Measurements from ENCODE around the gene MRPS14.

MRPS14 gene

DNA sequence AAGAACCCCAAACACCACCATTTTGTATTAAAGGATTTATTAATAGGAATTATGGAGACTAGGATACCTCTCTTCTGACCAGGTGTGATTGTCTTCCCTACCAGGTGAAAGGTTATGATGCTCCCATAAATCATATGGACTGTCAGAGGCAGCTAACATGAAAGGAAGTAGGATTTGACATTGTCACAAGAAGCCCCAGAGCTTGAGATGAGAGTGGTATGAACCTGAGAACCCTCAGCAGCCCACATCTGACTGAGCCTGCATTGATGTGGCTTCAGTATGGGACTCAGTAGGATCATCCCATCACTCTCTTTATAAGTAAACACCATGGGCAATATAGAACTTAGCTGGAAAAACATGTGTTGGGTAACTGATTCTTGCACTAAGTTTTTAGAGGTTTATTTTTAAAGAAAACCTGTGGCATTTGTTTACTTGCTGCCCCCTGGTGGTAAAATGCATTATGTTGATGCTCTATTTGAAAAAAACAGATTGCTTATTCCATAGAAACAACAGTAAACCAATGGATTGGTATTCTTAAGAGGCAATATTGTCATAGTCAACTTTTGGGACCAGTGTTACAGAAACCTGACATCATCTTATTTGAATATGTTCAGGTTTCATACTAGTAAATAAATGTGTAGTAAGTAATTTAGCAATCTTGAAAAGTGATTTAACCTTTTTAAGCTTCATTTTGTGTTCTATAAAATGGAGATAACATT lies 40.1 kb downstream of the MRPS14 start:
- DNase-seq = peak; percentile 40

GRCh38 chr1:174976436-174977108 lies 46.7 kb downstream of the MRPS14 start:
- DNase-seq = peak; percentile 44

DNA sequence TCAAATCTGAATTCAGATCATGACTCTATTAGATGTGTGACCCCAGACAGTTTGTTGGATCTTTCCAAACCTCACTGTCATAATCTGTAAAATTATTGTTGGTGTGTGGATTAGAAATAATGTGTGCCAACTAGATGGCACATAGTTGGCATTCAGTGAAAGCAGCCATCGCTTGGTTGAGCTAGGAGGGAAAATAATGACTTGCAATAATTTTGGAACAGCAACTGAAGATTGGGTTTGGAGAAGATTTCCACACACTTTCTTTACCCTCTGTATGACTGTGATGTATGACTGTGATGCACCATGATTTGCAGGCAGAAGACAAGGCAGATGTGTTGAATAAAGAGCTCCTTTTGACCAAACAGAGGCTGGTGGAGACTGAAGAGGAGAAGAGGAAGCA lies 47.5 kb downstream of the MRPS14 start:
- no peak for DNase-seq

GRCh38 chr1:174974711-174975119 lies 48.5 kb downstream of the MRPS14 start:
- DNase-seq = no peak

DNA sequence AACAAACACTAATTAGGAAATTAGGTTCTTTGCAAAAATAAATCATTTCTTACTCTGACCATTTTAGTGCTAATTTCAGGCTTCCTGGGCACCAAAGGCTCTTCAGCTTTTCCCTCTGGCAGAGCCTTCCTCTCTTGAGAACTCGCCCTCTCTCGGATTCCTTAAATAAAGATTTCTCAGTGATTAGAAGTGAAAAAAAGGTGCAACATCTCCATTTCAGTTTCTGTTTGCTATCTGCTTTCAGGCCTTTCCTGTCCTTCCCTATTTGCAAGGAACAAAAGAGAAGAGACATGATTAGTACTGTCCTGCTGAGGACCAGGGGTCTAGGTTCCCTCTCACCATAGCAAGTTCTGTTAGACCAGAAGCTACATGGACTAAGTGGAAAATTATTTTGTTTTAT lies 51.3 kb downstream of the MRPS14 start:
- no peak for DNase-seq

DNA sequence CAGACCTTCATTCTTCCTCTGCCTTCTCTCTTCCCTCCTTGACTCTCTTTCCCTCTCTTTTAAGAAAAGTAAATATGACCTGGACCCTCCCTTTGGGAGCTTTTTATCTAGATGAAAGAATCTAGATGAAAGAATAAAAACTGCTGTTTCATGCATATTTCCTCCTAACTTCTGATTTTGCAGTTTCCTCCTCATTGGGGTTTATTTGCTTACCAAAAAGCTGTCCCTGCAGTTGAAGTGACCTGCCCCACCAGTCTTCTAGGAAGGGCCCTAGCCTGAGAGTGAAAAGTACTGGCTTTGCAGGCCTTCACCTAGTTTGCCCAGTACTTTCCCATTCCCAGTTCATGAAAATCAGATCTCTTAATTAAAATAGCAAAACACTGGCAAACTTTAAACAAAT lies 51.8 kb downstream of the MRPS14 start:
- no peak for DNase-seq

DNA sequence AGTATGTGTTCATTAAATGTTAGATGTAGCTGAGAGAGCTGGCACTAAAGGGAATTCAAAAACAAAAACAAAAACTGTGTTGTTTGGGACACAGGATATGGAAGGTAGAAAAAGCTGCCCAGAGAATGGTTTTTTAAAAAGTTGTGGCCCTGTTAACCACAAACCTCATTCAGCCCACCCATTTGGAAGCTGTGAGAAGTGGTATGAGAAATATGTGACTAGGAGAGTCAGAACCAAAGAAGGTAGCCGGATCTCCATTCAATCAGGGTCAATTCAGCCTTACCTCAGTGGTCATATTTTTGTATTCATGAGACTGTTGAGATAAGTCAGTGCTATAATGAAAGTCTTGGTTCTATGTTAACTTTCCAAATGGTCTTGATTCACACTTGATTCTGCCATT lies 53.2 kb downstream of the MRPS14 start:
- DNase-seq = peak; percentile 35

- DNase-seq = peak; percentile 88
These were observed 54.4 kb downstream of the MRPS14 start for GRCh38 chr1:174968750-174969244.

DNA sequence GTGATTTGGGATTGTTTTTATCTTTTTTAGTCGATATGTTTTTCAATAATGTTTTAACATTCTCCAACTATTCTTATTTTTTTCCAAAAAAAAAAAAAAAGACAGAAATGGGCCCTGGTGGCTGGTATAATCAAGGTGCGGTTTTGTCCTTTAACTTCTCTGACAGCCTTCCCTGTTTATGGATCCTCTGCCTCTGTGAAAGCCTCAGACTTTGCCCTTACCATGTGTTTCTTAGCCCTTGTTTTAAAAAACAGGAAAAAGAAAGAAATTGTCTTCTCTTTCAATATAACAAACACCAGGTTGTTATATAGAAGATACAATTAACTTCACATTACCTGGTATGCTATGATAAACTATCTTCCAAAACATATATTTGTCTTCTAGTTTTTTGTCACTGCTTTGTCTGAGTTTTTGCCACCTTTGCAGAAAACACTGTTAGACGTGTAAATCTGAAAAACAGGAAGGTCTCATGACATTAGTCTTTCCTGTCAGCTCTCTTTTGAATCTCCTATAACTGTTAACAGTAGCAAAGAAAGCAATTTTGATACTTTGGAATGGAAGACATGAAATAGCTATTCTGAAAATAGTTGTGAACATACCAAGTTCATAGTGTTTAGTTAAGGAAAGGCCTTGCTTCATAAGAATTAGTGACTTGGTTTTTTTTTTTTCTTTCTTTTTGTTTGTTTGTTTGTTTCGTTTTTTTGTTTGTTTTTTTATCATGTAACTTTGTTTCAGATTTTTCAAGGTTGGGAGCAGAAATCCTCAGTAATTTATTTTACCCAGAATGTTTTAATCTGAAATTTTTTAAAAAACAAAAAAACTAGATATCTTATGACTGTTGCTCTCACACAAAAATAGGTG lies 55.1 kb downstream of the MRPS14 start:
- no peak for DNase-seq

- DNase-seq = no peak
These were observed 57.1 kb downstream of the MRPS14 start for GRCh38 chr1:174966008-174966572.

DNA sequence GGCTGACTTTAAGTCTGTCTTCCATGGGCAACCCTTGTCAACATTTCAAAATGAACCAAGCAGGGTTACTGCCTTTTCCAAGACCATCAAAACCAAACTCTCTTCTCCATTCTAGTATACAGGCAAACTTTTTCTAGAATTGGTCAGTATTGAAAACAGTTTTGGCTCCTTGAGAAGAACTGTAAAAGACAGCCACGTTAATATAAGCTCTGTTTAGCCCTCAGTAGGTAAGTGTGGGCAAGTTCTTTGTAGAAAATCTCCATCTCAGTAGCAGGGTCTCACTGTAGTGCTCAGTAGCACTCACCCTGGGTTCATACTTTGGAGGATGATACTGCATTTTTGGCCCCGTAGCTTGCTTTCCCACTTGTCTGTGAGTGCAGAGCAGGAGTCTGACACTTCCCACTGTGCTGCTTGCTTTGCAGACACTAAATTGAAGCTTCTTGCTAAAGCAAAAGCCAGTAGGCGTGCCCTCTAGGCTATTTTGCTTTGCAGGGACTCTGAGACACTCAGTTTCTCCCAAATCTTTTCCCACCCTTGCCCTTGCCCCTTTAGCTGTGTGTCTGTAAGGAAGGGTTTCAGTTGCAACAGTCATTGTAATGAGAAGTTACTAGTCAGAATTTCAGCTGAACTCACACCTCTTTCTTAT lies 57.7 kb downstream of the MRPS14 start:
- no peak for DNase-seq

DNA sequence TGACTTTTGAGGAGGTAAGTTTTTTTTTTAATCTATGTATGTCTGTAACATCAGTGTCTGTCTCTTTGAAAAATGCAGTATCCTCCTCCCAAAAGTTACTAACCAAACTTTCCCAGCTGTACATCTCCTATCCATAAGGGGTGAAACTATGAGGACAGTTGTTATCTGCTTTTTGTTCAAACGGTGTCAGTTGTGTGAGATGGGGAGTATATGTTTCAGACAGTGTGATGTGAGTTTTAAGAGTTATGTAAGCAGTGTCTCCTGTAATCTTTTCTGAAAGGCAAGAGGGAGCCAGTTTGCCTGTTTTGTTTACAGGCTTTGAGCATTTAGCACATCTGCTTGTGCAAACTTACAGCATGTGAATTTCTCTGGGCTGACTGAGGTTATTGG lies 58.3 kb downstream of the MRPS14 start:
- no peak for DNase-seq

GRCh38 chr1:174964261-174964971 lies 58.8 kb downstream of the MRPS14 start:
- DNase-seq = no peak

- DNase-seq = no peak
These were observed 59.6 kb downstream of the MRPS14 start for GRCh38 chr1:174963529-174964125.
